DMS114 treated with DMSO at 0.1 percent for 48 hours (cell line): ENCODE data around the gene MICAL2.
A peak's percentile ranks its signal among the peaks of the same experiment; 100 is the strongest.

Source experiments
- DNase-seq: peaks from one replicate; lab custom pipeline; 2025; ENCODE audit not compliant: unreplicated experiment; lab: John Stamatoyannopoulos, UW

Gene MICAL2

GRCh38 chr11:12221051-12221535, 110.7 kb downstream of the MICAL2 start:
- DNase-seq, result no peak

- DNase-seq, result no peak
Observed at GRCh38 chr11:12222055-12222792, 111.8 kb downstream of the MICAL2 start.

GRCh38 chr11:12223771-12224536, 113.6 kb downstream of the MICAL2 start:
- DNase-seq, result no peak

GRCh38 chr11:12224537-12224893, 114.1 kb downstream of the MICAL2 start:
- no peak for DNase-seq

GRCh38 chr11:12225046-12225739, 114.8 kb downstream of the MICAL2 start:
- no peak for DNase-seq

GRCh38 chr11:12226093-12226492, 115.7 kb downstream of the MICAL2 start:
- no peak for DNase-seq

GRCh38 chr11:12229450-12230229, 119.2 kb downstream of the MICAL2 start:
- no peak for DNase-seq

GRCh38 chr11:12232160-12232559, 121.8 kb downstream of the MICAL2 start:
- no peak for DNase-seq

- no peak for DNase-seq
Observed at GRCh38 chr11:12232817-12233601, 122.6 kb downstream of the MICAL2 start.

- DNase-seq, result no peak
Observed at GRCh38 chr11:12233602-12233925, 123.2 kb downstream of the MICAL2 start.

GRCh38 chr11:12234221-12234620, 123.8 kb downstream of the MICAL2 start:
- DNase-seq, result no peak

GRCh38 chr11:12235080-12235479, 124.7 kb downstream of the MICAL2 start:
- no peak for DNase-seq

GRCh38 chr11:12235553-12235946, 125.2 kb downstream of the MICAL2 start:
- no peak for DNase-seq

GRCh38 chr11:12235947-12236743, 125.8 kb downstream of the MICAL2 start:
- peak; percentile 11 for DNase-seq

- DNase-seq, result no peak
Observed at GRCh38 chr11:12236744-12237101, 126.3 kb downstream of the MICAL2 start.

GRCh38 chr11:12237381-12237784, 127.0 kb downstream of the MICAL2 start:
- DNase-seq, result no peak

- DNase-seq, result no peak
Observed at GRCh38 chr11:12238420-12238819, 128.0 kb downstream of the MICAL2 start.

- DNase-seq, result no peak
Observed at GRCh38 chr11:12239396-12239795, 129.0 kb downstream of the MICAL2 start.

GRCh38 chr11:12239804-12240371, 129.5 kb downstream of the MICAL2 start:
- DNase-seq, result no peak
